Thymus (tissue), 11 donors: ENCODE results near the gene PRCD. TPM values are rescaled to one million over a fixed set of nuclear protein-coding genes. Genes with fewer than 3 reads are reported as not detected.

Source experiments
- DNase-seq, 9 donors: peaks; one replicate each; pipeline ENCODE4 v3.0.0-alpha.2; 2013; ENCODE audit warnings: low spot score in 9 of 9, low read depth in 6 of 9, missing footprints in 1 of 9
- H3K27ac ChIP-seq, 2 donors: one replicate each; pipeline ENCODE4 v1.5.1; 2013; ENCODE audit warnings: control low read depth in 1 of 2, low read depth in 1 of 2, low read length in 1 of 2, mild to moderate bottlenecking in 1 of 2, moderate library complexity in 1 of 2
- H3K27me3 ChIP-seq, 2 donors: one replicate each; pipeline ENCODE4 v1.5.1; 2013; ENCODE audit warnings: low read length in 1 of 2; ENCODE audit not compliant: control insufficient read depth in 2 of 2, insufficient read depth in 1 of 2
- H3K36me3 ChIP-seq, 2 donors: one replicate each; pipeline ENCODE4 v1.5.1; 2013; ENCODE audit warnings: low read length in 1 of 2, mild to moderate bottlenecking in 1 of 2, moderate library complexity in 1 of 2; ENCODE audit not compliant: control insufficient read depth in 2 of 2, insufficient read depth in 2 of 2
- H3K4me1 ChIP-seq, 2 donors: one replicate each; pipeline ENCODE4 v1.5.1; 2013; ENCODE audit warnings: low read length in 2 of 2; ENCODE audit not compliant: control insufficient read depth in 2 of 2, insufficient read depth in 2 of 2
- H3K4me3 ChIP-seq, 2 donors: one replicate each; pipeline ENCODE4 v1.5.1; 2013; ENCODE audit warnings: low read length in 2 of 2, control low read depth in 1 of 2, mild to moderate bottlenecking in 1 of 2
- H3K9me3 ChIP-seq, 2 donors: one replicate each; pipeline ENCODE4 v1.5.1; 2013; ENCODE audit warnings: low read length in 1 of 2, mild to moderate bottlenecking in 1 of 2; ENCODE audit not compliant: control insufficient read depth in 2 of 2, insufficient read depth in 1 of 2
- WGBS: extraction: QIAGEN DNeasy Blood & Tissue Kit; methylation state at CpG from one replicate; pipeline ENCODE4 v1.1.7; 2013; 5-methylcytosine and 5-hydroxymethylcytosine counted together
- polyA plus RNA-seq: library from polyadenylated mRNA; stranded (reverse); fragments of 200-250 nt; gene quantifications from one replicate; pipeline ENCODE4 v1.2.3, GENCODE V29; 2013
- total RNA-seq: library from RNA; stranded (reverse); fragments of 120-200 nt; gene quantifications from one replicate; pipeline ENCODE4 v1.2.4, GENCODE V29; 2013
- donor health status: healthy.

PRCD gene
- total and polyA plus RNA-seq, 2 donors: 0.47 to 16.8 TPM

- peaks cover 42 to 85% of the 10 kb centered on the region in 2 donors for H3K27me3 ChIP-seq
- H3K9me3 ChIP-seq: peaks cover 0 to 5% of the 10 kb centered on the region in 2 donors
- WGBS: 98% methylated on average over 10 of the region's 10 CpGs
- no peak for DNase-seq
- no peak overlapping the region for H3K27ac ChIP-seq
- H3K36me3 ChIP-seq: no peaks in the 10 kb centered on the region
- H3K4me1 ChIP-seq: peaks cover 7 to 34% of the 10 kb centered on the region in 2 donors
- H3K4me3 ChIP-seq: no peak overlapping the region
These were observed 2.1 kb downstream of the PRCD start for GRCh38 chr17:76541739-76542454.

- H3K9me3 ChIP-seq: peaks cover 0 to 5% of the 10 kb centered on the region in 2 donors
- H3K4me3 ChIP-seq: no peak overlapping the region
- H3K36me3 ChIP-seq: no peaks in the 10 kb centered on the region
- H3K4me1 ChIP-seq: peaks cover 11 to 38% of the 10 kb centered on the region in 2 donors
- peaks cover 36 to 79% of the 10 kb centered on the region in 2 donors for H3K27me3 ChIP-seq
- DNase-seq: no peak
- 91% methylated on average over 10 of the region's 10 CpGs for WGBS
- no peak overlapping the region for H3K27ac ChIP-seq
These were observed 2.7 kb downstream of the PRCD start for GRCh38 chr17:76542566-76542971.

GRCh38 chr17:76542984-76543383 is 3.1 kb downstream of the PRCD start:
- H3K4me1 ChIP-seq: peaks cover 11 to 38% of the 10 kb centered on the region in 2 donors
- peaks cover 32 to 75% of the 10 kb centered on the region in 2 donors for H3K27me3 ChIP-seq
- no peaks in the 10 kb centered on the region for H3K36me3 ChIP-seq
- no peak overlapping the region for H3K4me3 ChIP-seq
- peaks cover 0 to 5% of the 10 kb centered on the region in 2 donors for H3K9me3 ChIP-seq
- no peak for DNase-seq
- no peak overlapping the region for H3K27ac ChIP-seq
- WGBS: 95% methylated on average over 8 of the region's 8 CpGs

- no peak for DNase-seq
- Histone ChIP-seq H3K4me1 (peaks cover 11 to 35% of the 10 kb centered on the region in 2 donors), H3K27me3 (peaks cover 27 to 70% of the 10 kb centered on the region in 2 donors), H3K4me3 (no peak overlapping the region), H3K9me3 (peaks cover 0 to 2% of the 10 kb centered on the region in 2 donors), H3K27ac (no peak overlapping the region), H3K36me3 (no peaks in the 10 kb centered on the region)
- 79% methylated on average over 6 of the region's 6 CpGs for WGBS
These were observed 3.6 kb downstream of the PRCD start for GRCh38 chr17:76543482-76543825.

GRCh38 chr17:76543826-76544545 is 4.1 kb downstream of the PRCD start:
- H3K9me3 ChIP-seq: no peaks in the 10 kb centered on the region
- H3K27me3 ChIP-seq: peaks cover 22 to 65% of the 10 kb centered on the region in 2 donors
- no peak overlapping the region for H3K4me3 ChIP-seq
- no peak overlapping the region for H3K27ac ChIP-seq
- no peak for DNase-seq
- WGBS: 48% methylated on average over 22 of the region's 22 CpGs
- H3K36me3 ChIP-seq: no peaks in the 10 kb centered on the region
- H3K4me1 ChIP-seq: peaks cover 11 to 34% of the 10 kb centered on the region in 2 donors

- no peak overlapping the region for H3K27ac ChIP-seq
- H3K27me3 ChIP-seq: peaks cover 14 to 57% of the 10 kb centered on the region in 2 donors
- no peak for DNase-seq
- 86% methylated on average over 24 of the region's 24 CpGs for WGBS
- H3K36me3 ChIP-seq: no peaks in the 10 kb centered on the region
- H3K4me3 ChIP-seq: no peak overlapping the region
- no peaks in the 10 kb centered on the region for H3K9me3 ChIP-seq
- H3K4me1 ChIP-seq: peaks cover 11 to 34% of the 10 kb centered on the region in 2 donors
These were observed 4.9 kb downstream of the PRCD start for GRCh38 chr17:76544546-76545365.

- Histone ChIP-seq H3K4me1 (peaks cover 8 to 25% of the 10 kb centered on the region in 2 donors), H3K9me3 (no peaks in the 10 kb centered on the region), H3K27ac (no peak overlapping the region), H3K27me3 (peaks cover 7 to 45% of the 10 kb centered on the region in 2 donors), H3K4me3 (no peak overlapping the region), H3K36me3 (no peaks in the 10 kb centered on the region)
- WGBS: 89% methylated on average over 13 of the region's 13 CpGs
- DNase-seq: no peak
These were observed 6.2 kb downstream of the PRCD start for GRCh38 chr17:76545918-76546555.

- no peaks in the 10 kb centered on the region for H3K9me3 ChIP-seq
- no peak for DNase-seq
- peaks cover 8 to 27% of the 10 kb centered on the region in 2 donors for H3K4me1 ChIP-seq
- 72% methylated on average over 11 of the region's 11 CpGs for WGBS
- H3K4me3 ChIP-seq: no peak overlapping the region
- peaks cover 7 to 39% of the 10 kb centered on the region in 2 donors for H3K27me3 ChIP-seq
- no peaks in the 10 kb centered on the region for H3K36me3 ChIP-seq
- H3K27ac ChIP-seq: no peak overlapping the region
These were observed 6.8 kb downstream of the PRCD start for GRCh38 chr17:76546556-76547182.
